ENCODE data around the gene FUOM.

DNA sequence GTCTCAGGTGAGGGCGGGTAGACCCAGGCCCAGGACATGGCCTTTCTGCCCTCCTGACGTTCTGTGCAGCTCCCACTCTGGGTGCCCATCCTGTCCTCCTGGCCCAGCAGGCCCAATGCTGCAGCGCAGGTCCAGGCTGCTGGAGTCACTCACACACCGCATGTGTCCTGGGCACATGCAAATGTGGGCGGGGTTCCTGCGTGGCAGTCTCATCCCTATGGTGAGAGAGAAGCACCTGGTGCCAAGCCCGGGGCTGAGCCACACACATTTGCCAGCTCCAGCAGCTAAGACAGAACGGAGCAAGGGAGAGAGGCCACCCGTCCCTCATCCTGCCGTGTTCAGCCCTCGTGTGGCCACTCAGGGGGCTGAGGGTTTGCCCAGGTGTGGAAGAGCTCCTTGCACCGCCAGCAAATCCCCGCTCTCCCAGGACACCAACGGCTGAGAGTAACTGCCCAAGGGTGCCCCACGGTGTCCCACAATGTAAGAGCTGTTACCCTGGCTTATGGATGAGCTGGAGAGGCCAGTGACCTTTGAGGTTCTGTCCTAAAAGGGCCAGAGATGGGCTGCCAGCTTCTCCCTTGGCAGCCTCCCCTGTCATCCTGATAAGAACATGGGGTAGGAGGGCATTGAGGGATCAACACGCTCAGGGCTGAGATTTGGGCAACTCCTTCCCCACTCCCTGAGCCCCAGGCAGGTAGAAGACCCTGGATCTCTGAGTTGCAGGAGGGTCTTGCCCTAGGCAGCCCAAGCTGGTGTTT, 4.4 kb downstream of the FUOM start:
- TF ChIP-seq RAD21 (conservative IDR thresholded peaks at IDR 0.05): no peak
- TF ChIP-seq, protein P1, sequence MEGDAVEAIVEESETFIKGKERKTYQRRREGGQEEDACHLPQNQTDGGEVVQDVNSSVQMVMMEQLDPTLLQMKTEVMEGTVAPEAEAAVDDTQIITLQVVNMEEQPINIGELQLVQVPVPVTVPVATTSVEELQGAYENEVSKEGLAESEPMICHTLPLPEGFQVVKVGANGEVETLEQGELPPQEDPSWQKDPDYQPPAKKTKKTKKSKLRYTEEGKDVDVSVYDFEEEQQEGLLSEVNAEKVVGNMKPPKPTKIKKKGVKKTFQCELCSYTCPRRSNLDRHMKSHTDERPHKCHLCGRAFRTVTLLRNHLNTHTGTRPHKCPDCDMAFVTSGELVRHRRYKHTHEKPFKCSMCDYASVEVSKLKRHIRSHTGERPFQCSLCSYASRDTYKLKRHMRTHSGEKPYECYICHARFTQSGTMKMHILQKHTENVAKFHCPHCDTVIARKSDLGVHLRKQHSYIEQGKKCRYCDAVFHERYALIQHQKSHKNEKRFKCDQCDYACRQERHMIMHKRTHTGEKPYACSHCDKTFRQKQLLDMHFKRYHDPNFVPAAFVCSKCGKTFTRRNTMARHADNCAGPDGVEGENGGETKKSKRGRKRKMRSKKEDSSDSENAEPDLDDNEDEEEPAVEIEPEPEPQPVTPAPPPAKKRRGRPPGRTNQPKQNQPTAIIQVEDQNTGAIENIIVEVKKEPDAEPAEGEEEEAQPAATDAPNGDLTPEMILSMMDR (IDR thresholded peaks at IDR 0.05; ENCODE audit: poor library complexity, severe bottlenecking): no peak
- TF ChIP-seq EP300 (conservative IDR thresholded peaks at IDR 0.05; ENCODE audit: poor library complexity, severe bottlenecking): no peak

Data from neural cell (in vitro differentiated cells).